Thoracic aorta (tissue), 2 donors: Measurements from ENCODE around the gene ADGRL3. TPM values are rescaled to one million over a fixed set of nuclear protein-coding genes. Genes with fewer than 3 reads are reported as not detected.

Experiments used
- ATAC-seq: fragments of 150-250 bp; one replicate; pipeline ENCODE4 v1.8.0; 2017; ENCODE audit warnings: low read depth; ENCODE audit not compliant: insufficient number of reproducible peaks, low FRiP score
- DNase-seq: peaks from one replicate; pipeline ENCODE4 v3.0.0-alpha.2; 2020; ENCODE audit warnings: low spot score
- H3K27ac ChIP-seq, 2 donors: fragments of 200-600 bp; sonication (generic); 1 replicate in 1 of 2; 2 replicates in 1 of 2; pipeline ENCODE4 v1.5.1; 2016; ENCODE audit warnings: mild to moderate bottlenecking in 2 of 2, moderate library complexity in 2 of 2
- H3K27me3 ChIP-seq: fragments of 200-600 bp; sonication (generic); replicated peaks from 2 replicates; pipeline ENCODE4 v1.6.0; 2016; ENCODE audit warnings: mild to moderate bottlenecking; ENCODE audit not compliant: insufficient read depth
- H3K36me3 ChIP-seq: fragments of 200-600 bp; sonication (generic); one replicate; pipeline ENCODE4 v1.5.1; 2016
- H3K4me1 ChIP-seq, 2 donors: fragments of 200-600 bp; sonication (generic); 1 replicate in 1 of 2; 2 replicates in 1 of 2; pipeline versions ENCODE4 v1.5.1 to v1.6.0; 2016; ENCODE audit warnings: low read depth in 2 of 2, mild to moderate bottlenecking in 1 of 2; ENCODE audit not compliant: control insufficient read depth in 1 of 2
- H3K4me3 ChIP-seq: fragments of 200-600 bp; sonication (generic); 2 replicates; pipeline ENCODE4 v1.5.1; 2016; ENCODE audit warnings: mild to moderate bottlenecking
- H3K9me3 ChIP-seq: fragments of 200-600 bp; sonication (generic); 2 replicates; pipeline ENCODE4 v1.5.1; 2016
- CTCF ChIP-seq: fragments of 200-600 bp; sonication (generic); IDR thresholded peaks from one replicate; pipeline ENCODE4 v1.5.1; 2019; ENCODE audit warnings: antibody characterized with exemption
- total RNA-seq, 2 donors: library from RNA; depleted of rRNA; stranded (reverse); fragments of >200 nt; gene quantifications; one replicate each; pipeline versions ENCODE4 v1.1.0 to v1.2.3, GENCODE V29; 2016

ADGRL3 gene
- total RNA-seq, 2 donors from 2014 or later = 17.5 to 18.1 TPM

GRCh38 chr4:62028745-62029144, 828.6 kb downstream of the ADGRL3 start:
- H3K9me3 ChIP-seq = no peaks in the 10 kb centered on the region
- H3K27me3 ChIP-seq = no peaks in the 10 kb centered on the region
- H3K4me1 ChIP-seq = no peaks in the 10 kb centered on the region
- TF ChIP-seq CTCF = no peak
- no peak overlapping the region for H3K4me3 ChIP-seq
- H3K27ac ChIP-seq = no peak overlapping the region
- DNase-seq (no peak), ATAC-seq (no peak)
- no peaks in the 10 kb centered on the region for H3K36me3 ChIP-seq

GRCh38 chr4:62030958-62031357, 830.8 kb downstream of the ADGRL3 start:
- TF ChIP-seq CTCF = no peak
- Histone ChIP-seq H3K4me3 (no peak overlapping the region), H3K4me1 (no peaks in the 10 kb centered on the region), H3K27ac (no peak overlapping the region), H3K9me3 (no peaks in the 10 kb centered on the region), H3K36me3 (no peaks in the 10 kb centered on the region), H3K27me3 (no peaks in the 10 kb centered on the region)
- ATAC-seq (no peak), DNase-seq (no peak)

GRCh38 chr4:62037571-62037970, 837.4 kb downstream of the ADGRL3 start:
- no peak for TF ChIP-seq CTCF
- DNase-seq (no peak), ATAC-seq (no peak)
- no peaks in the 10 kb centered on the region for H3K36me3 ChIP-seq
- no peak overlapping the region for H3K27ac ChIP-seq
- H3K9me3 ChIP-seq = no peaks in the 10 kb centered on the region
- H3K4me1 ChIP-seq = no peaks in the 10 kb centered on the region
- no peaks in the 10 kb centered on the region for H3K27me3 ChIP-seq
- no peak overlapping the region for H3K4me3 ChIP-seq

DNA sequence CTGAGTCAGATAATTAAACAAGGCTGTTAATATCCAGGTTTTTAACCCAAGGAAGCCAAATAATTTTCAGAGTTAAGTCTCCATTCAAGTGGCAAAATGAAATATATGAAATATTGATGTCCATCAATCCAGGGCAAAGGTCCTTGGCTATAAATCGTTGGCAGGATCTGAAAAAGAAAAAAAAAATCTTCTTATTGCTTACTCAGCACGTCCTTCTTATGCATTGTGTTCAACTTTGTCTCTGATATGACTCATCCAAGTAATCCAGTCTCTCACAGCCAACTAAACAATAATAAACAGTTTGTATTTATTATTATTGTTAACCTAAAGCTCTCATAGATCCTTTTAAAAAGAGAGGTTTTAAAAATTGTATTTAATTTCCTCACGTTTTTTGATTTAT, 851.2 kb downstream of the ADGRL3 start:
- Histone ChIP-seq H3K9me3 (no peaks in the 10 kb centered on the region), H3K4me1 (no peaks in the 10 kb centered on the region), H3K4me3 (no peak overlapping the region), H3K27ac (no peak overlapping the region), H3K27me3 (no peaks in the 10 kb centered on the region), H3K36me3 (no peaks in the 10 kb centered on the region)
- TF ChIP-seq CTCF = no peak
- ATAC-seq (no peak), DNase-seq (no peak)

DNA sequence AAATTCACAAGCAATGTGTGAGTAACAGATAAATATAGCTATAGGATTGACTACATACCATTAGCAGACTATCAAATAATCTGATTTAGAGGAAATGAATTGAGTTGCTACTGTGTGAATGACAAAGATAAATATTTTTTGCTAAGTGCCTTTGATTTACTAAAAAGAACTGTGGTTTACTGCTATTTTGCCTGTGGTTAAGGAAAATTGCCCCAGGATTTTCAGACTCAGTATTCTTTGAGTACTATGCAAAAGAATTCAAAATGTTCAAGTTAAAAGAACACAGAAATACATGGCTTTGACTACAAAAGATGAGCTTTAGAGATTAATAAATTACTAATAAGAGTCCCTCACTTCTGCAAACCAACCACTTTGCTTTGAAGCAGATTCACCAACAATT, 853.8 kb downstream of the ADGRL3 start:
- no peaks in the 10 kb centered on the region for H3K4me1 ChIP-seq
- H3K27me3 ChIP-seq = no peaks in the 10 kb centered on the region
- no peak for DNase-seq
- no peak overlapping the region for H3K27ac ChIP-seq
- no peaks in the 10 kb centered on the region for H3K36me3 ChIP-seq
- no peaks in the 10 kb centered on the region for H3K9me3 ChIP-seq
- TF ChIP-seq CTCF = no peak
- no peak for ATAC-seq
- no peak overlapping the region for H3K4me3 ChIP-seq
